K562 (cell line): Measurements from ENCODE around the gene TALDO1. TPM values are rescaled to one million over a fixed set of nuclear protein-coding genes. Genes with fewer than 3 reads are reported as not detected.

Experiments
- DIDO1 ChIP-seq: fragments of 450-650 bp; IDR thresholded peaks from 2 replicates; pipeline ENCODE4 v1.6.1; 2016; ENCODE audit warnings: low read depth, missing biosample characterization, missing genetic modification characterization
- DNMT1 ChIP-seq: fragments of 450-650 bp; IDR thresholded peaks from 2 replicates; pipeline ENCODE4 v1.6.1; 2016; ENCODE audit warnings: antibody characterized with exemption, mild to moderate bottlenecking
- FOXK1 ChIP-seq: sonication (generic); formaldehyde crosslinking; IDR thresholded peaks from 2 replicates; pipeline ENCODE4 v1.8.0; 2022; ENCODE audit warnings: missing genetic modification reagents, mild to moderate bottlenecking, borderline replicate concordance
- NCOA1 ChIP-seq: fragments of 450-650 bp; IDR thresholded peaks from 2 replicates; pipeline ENCODE4 v1.6.1; 2016; ENCODE audit warnings: low read depth
- POLR2AphosphoS2 ChIP-seq: IDR thresholded peaks from 2 replicates; pipeline ENCODE4 v1.6.1; 2012; ENCODE audit warnings: low read length, improper control_type of control experiment
- POLR2G ChIP-seq: fragments of 200-400 bp; formaldehyde crosslinking; IDR thresholded peaks from 2 replicates; pipeline ENCODE4 v1.6.1; 2017; ENCODE audit warnings: low read depth, mild to moderate bottlenecking, antibody characterized with exemption, low read length, moderate library complexity
- RHOXF2B ChIP-seq: fragments of 250-450 bp; sonication (Bioruptor Pico); conservative IDR thresholded peaks from 2 replicates; pipeline ENCODE4 v1.5.1; 2021
- ZNF445 ChIP-seq: fragments of 250-450 bp; sonication (Bioruptor Pico); IDR thresholded peaks from 2 replicates; pipeline ENCODE4 v1.4.0; 2020; ENCODE audit warnings: low read depth, mild to moderate bottlenecking, moderate library complexity
- polyA plus RNA-seq, 8 experiments: library from polyadenylated mRNA; depleted of rRNA in 4 of 8; stranded (reverse) in 5 of 8; unstranded in 3 of 8; fragments of >200 nt; fragmentation: Nextera tagmentation in 2 of 8; fragmentation: Illumina TruSeq in 1 of 8; extraction: Ambion mirVana in 2 of 8; extraction: Trizol in 1 of 8; gene quantifications; 2 replicates each; pipeline versions ENCODE4 v1.2.1 to v1.2.3, GENCODE V29; 2011 to 2014; ENCODE audit warnings: inconsistent platforms in 1 of 8, missing spikeins in 1 of 8
- total RNA-seq, 7 experiments: library from RNA; depleted of rRNA in 6 of 7; stranded (reverse); fragments of >200 nt in 6 of 7; fragmentation: Illumina TruSeq in 2 of 7; extraction: Trizol in 2 of 7; gene quantifications; 2 replicates each; pipeline versions ENCODE4 v1.2.1 to v1.2.3, GENCODE V29; 2011 to 2021; ENCODE audit warnings: low replicate concordance in 1 of 7
- TF ChIP-seq, protein P1 (sequence below): sonication (generic); formaldehyde crosslinking; IDR thresholded peaks from 2 replicates; pipeline ENCODE4 v1.8.1; 2023; ENCODE audit warnings: mild to moderate bottlenecking, missing genetic modification reagents
- TF ChIP-seq, protein P2 (sequence below): sonication (generic); formaldehyde crosslinking; IDR thresholded peaks from 2 replicates; pipeline ENCODE4 v1.8.1; 2022; ENCODE audit warnings: missing genetic modification reagents
- TF ChIP-seq, protein P3 (sequence below): fragments of 250-450 bp; sonication (Bioruptor Pico); IDR thresholded peaks from 2 replicates; pipeline ENCODE4 v1.5.0; 2021
- TF ChIP-seq, protein P4 (sequence below), 2 experiments: fragments of 450-650 bp in 1 of 2; sonication (generic) in 1 of 2; formaldehyde crosslinking in 1 of 2; IDR thresholded peaks; 2 replicates each; pipeline versions ENCODE4 v1.7.1 to v1.9.0; 2016 to 2022; ENCODE audit warnings: inconsistent platforms in 1 of 2, mild to moderate bottlenecking in 1 of 2, missing genetic modification reagents in 1 of 2
- TF ChIP-seq, protein P5 (sequence below): sonication (generic); formaldehyde crosslinking; IDR thresholded peaks from 2 replicates; pipeline ENCODE4 v1.8.0; 2022; ENCODE audit warnings: mild to moderate bottlenecking, missing genetic modification reagents

TALDO1 gene
- total and polyA plus RNA-seq, 9 of the 15 experiments (the other 6 are each of a cell fraction or from before 2014, with no cell fraction given), result 260 to 541 (median 441) TPM

DNA sequence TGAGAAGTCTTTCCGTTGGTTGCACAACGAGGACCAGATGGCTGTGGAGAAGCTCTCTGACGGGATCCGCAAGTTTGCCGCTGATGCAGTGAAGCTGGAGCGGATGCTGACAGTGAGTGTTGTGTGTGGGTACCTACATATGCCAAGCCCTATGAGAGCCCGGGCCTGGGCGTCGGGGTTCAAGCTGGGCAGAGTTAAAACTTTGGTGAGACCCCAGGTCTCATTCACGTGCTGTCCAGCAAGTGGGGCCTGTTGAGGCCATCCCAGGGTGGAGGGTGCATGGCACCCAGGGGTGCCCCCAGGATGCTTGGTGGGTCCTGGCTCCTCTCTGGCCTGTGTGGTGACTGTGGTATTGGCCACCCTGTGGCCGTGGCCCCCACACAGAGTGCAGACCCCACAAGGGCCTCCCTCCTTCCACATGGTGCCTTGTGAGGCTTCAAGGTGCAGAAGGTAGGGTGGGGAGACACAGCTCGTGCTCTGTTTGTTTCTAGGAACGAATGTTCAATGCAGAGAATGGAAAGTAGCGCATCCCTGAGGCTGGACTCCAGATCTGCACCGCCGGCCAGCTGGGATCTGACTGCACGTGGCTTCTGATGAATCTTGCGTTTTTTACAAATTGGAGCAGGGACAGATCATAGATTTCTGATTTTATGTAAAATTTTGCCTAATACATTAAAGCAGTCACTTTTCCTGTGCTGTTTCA lies 17.2 kb downstream of the TALDO1 start (continued):
- TF ChIP-seq, protein P1, sequence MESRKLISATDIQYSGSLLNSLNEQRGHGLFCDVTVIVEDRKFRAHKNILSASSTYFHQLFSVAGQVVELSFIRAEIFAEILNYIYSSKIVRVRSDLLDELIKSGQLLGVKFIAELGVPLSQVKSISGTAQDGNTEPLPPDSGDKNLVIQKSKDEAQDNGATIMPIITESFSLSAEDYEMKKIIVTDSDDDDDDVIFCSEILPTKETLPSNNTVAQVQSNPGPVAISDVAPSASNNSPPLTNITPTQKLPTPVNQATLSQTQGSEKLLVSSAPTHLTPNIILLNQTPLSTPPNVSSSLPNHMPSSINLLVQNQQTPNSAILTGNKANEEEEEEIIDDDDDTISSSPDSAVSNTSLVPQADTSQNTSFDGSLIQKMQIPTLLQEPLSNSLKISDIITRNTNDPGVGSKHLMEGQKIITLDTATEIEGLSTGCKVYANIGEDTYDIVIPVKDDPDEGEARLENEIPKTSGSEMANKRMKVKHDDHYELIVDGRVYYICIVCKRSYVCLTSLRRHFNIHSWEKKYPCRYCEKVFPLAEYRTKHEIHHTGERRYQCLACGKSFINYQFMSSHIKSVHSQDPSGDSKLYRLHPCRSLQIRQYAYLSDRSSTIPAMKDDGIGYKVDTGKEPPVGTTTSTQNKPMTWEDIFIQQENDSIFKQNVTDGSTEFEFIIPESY (CRISPR knock-in tag), result peak; percentile 89
- no peak for TF ChIP-seq ZNF445 (CRISPR knock-in tag)
- TF ChIP-seq, protein P2, sequence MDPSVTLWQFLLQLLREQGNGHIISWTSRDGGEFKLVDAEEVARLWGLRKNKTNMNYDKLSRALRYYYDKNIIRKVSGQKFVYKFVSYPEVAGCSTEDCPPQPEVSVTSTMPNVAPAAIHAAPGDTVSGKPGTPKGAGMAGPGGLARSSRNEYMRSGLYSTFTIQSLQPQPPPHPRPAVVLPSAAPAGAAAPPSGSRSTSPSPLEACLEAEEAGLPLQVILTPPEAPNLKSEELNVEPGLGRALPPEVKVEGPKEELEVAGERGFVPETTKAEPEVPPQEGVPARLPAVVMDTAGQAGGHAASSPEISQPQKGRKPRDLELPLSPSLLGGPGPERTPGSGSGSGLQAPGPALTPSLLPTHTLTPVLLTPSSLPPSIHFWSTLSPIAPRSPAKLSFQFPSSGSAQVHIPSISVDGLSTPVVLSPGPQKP (CRISPR knock-in tag), result no peak
- TF ChIP-seq, protein P3, sequence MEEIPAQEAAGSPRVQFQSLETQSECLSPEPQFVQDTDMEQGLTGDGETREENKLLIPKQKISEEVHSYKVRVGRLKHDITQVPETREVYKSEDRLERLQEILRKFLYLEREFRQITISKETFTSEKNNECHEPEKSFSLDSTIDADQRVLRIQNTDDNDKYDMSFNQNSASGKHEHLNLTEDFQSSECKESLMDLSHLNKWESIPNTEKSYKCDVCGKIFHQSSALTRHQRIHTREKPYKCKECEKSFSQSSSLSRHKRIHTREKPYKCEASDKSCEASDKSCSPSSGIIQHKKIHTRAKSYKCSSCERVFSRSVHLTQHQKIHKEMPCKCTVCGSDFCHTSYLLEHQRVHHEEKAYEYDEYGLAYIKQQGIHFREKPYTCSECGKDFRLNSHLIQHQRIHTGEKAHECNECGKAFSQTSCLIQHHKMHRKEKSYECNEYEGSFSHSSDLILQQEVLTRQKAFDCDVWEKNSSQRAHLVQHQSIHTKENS (CRISPR knock-in tag), result no peak
- TF ChIP-seq FOXK1, result no peak
- TF ChIP-seq DNMT1, result no peak
- TF ChIP-seq NCOA1, result no peak
- TF ChIP-seq RHOXF2B (CRISPR knock-in tag), result no peak
- TF ChIP-seq, protein P4, sequence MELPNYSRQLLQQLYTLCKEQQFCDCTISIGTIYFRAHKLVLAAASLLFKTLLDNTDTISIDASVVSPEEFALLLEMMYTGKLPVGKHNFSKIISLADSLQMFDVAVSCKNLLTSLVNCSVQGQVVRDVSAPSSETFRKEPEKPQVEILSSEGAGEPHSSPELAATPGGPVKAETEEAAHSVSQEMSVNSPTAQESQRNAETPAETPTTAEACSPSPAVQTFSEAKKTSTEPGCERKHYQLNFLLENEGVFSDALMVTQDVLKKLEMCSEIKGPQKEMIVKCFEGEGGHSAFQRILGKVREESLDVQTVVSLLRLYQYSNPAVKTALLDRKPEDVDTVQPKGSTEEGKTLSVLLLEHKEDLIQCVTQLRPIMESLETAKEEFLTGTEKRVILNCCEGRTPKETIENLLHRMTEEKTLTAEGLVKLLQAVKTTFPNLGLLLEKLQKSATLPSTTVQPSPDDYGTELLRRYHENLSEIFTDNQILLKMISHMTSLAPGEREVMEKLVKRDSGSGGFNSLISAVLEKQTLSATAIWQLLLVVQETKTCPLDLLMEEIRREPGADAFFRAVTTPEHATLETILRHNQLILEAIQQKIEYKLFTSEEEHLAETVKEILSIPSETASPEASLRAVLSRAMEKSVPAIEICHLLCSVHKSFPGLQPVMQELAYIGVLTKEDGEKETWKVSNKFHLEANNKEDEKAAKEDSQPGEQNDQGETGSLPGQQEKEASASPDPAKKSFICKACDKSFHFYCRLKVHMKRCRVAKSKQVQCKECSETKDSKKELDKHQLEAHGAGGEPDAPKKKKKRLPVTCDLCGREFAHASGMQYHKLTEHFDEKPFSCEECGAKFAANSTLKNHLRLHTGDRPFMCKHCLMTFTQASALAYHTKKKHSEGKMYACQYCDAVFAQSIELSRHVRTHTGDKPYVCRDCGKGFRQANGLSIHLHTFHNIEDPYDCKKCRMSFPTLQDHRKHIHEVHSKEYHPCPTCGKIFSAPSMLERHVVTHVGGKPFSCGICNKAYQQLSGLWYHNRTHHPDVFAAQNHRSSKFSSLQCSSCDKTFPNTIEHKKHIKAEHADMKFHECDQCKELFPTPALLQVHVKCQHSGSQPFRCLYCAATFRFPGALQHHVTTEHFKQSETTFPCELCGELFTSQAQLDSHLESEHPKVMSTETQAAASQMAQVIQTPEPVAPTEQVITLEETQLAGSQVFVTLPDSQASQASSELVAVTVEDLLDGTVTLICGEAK (IDR thresholded peaks at IDR 0.05), result no peak
- TF ChIP-seq, protein P4 (CRISPR knock-in tag; IDR thresholded peaks at IDR 0.05), result no peak
- TF ChIP-seq, protein P5, sequence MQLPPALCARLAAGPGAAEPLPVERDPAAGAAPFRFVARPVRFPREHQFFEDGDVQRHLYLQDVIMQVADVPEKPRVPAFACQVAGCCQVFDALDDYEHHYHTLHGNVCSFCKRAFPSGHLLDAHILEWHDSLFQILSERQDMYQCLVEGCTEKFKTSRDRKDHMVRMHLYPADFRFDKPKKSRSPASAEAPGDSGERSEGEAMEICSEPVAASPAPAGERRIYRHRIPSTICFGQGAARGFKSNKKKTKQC, result no peak
- TF ChIP-seq POLR2G, result peak; percentile 63
- TF ChIP-seq DIDO1 (tag), result no peak
- peak; percentile 26; the same call in 1 of the 2 replicates for TF ChIP-seq POLR2AphosphoS2
